ENCODE results near the gene CA10.

- TF ChIP-seq CTCF (IDR thresholded peaks at IDR 0.05; ENCODE audit: low read length), result no peak
- TF ChIP-seq EZH2 (IDR thresholded peaks at IDR 0.05; ENCODE audit: borderline replicate concordance, low read length), result no peak
Measured at GRCh38 chr17:51759260-51759659, 399.3 kb downstream of the CA10 start.
